GM10266 (cell line): ENCODE results near the gene LDAF1.

Experiments used
- DNase-seq: peaks from one replicate; pipeline ENCODE4 v3.0.0; 2012; ENCODE audit errors: extremely low spot score
- TF ChIP-seq, protein P1 (sequence below): IDR thresholded peaks from 2 replicates; pipeline ENCODE4 v1.5.1; 2012; ENCODE audit warnings: mild to moderate bottlenecking, low read depth; ENCODE audit not compliant: control insufficient read depth, insufficient read depth; ENCODE audit errors: missing control alignments

The LDAF1 gene

DNA sequence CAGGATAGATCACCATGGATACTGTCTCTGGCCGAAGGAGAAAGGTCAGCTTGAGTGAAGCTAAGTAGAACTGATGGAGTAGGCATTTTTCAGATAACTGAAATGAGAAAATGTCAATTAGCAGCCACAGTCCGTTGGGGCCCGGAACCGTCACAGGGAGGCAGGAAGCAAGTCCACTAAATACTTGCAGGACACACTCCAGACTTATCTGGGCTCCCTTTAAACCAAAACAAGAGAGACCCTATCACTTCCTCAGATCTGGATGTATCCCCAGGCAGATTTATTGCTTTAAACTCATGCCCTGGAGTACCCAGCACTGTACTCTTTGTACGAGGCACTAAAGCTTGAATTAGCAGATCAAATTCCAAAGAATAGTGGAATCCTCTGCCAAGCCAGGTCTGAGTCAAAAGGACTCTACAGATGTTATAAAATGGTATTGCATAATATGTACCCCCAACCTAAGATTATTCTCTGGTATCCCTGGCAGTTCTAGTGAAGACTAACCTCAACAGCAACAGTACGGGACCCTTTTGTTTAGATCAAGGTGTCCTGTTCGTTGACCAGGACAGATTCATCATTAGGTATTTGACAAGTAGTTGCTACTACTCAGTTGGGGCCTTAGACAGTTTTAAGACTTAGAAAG, 44.8 kb downstream of the LDAF1 start:
- TF ChIP-seq, protein P1, sequence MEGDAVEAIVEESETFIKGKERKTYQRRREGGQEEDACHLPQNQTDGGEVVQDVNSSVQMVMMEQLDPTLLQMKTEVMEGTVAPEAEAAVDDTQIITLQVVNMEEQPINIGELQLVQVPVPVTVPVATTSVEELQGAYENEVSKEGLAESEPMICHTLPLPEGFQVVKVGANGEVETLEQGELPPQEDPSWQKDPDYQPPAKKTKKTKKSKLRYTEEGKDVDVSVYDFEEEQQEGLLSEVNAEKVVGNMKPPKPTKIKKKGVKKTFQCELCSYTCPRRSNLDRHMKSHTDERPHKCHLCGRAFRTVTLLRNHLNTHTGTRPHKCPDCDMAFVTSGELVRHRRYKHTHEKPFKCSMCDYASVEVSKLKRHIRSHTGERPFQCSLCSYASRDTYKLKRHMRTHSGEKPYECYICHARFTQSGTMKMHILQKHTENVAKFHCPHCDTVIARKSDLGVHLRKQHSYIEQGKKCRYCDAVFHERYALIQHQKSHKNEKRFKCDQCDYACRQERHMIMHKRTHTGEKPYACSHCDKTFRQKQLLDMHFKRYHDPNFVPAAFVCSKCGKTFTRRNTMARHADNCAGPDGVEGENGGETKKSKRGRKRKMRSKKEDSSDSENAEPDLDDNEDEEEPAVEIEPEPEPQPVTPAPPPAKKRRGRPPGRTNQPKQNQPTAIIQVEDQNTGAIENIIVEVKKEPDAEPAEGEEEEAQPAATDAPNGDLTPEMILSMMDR = no peak
- DNase-seq = no peak

DNA sequence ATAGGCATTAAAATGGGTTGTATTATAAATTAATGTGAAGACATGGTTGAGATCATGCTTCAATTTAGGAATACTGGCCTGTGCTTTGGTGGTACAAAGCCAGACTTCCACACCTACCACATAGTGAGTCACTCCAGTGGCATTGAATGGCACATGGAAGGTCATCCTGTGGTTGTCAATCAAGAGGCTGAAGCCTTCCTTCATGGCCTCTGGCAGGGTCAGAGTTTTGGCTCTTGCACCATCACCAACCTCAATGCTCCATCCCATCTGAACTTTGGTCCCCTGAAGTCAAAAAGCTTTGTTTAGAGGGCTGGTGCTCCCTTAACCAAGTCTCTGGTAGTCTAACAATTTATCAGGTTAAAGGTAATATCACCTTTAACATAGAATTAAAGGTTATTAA, 46.8 kb downstream of the LDAF1 start:
- TF ChIP-seq, protein P1 = no peak
- no peak for DNase-seq

DNA sequence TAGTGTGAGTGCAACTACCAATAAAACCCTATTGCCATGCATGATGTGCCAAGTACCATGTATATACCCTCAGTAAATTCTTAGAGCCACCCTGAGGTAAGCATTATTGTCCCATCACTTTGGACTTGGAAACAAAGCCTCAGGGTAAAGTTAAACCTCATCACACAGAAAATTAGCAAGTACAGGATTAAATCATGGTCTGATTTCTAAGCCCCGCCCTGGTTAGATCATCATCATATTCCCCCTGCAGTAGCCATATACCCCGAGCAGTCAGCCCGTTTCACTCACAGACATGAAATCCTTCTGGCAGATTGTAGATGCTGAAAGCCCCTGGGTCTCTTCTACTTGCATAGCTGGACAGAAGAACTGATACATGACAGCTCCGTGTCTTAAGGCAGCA, 48.1 kb downstream of the LDAF1 start:
- no peak for DNase-seq
- TF ChIP-seq, protein P1 = no peak

DNA sequence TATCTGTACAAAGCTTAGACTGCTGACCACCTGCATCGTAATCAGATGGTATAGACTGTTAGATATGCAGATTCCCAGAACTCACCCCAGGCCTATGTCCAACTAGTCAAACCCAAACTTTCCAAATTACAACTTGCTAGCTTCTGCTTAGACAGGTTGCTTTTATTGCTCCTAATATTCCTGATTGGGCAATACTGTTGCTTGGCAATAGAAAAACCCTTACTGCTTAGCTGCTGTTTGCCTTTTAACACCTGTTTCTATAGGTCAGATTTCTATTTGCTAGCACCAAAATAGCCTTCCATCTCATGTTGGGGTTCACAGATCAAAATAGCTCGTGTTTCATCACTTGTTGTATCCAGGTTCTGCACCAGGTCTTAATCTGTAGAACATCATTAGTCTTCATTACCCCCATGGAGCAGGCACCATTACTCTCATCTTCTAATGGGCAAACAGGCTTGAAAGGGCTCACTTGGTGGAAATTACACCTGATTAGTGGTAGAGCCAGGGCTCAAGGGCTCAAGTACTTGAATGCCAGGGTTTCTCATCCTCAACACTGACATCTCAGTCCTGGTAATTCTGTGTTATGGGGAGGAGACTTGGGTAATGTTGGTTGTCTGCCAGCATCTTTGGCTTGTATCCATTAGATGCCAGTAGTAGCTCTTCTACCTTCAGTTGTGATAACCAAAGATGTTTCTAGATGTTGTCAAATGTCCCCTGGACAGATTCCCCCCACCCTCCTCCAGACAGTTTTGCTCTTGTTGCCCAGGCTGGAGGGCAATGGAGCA, 50.2 kb downstream of the LDAF1 start:
- TF ChIP-seq, protein P1 = no peak
- DNase-seq = no peak

DNA sequence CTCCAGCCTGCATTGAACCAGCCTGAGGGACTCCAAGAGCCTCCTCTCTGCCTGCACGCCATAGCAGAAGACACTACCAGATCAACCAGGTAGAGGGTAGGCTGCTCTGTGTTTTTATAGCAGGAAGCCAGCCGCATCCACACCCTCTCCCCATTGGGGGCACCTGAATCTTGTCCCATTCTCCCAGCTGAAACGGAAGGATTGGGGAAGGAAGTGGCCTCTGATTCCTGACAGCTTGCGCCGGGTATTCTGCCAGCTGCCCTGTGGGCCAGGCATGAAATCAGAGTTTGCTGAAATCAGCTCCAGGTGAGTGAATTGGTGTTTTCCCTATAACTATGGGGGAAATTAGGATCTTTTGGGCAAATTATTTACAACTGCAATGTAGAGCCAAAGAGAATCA, 53.0 kb downstream of the LDAF1 start, which contains the start of gene ZP2:
Gene ZP2 (minus strand): TSS at position 89 of the 400 bp plus-strand sequence. CDS start 27 bp downstream, at position 62.
- TF ChIP-seq, protein P1 = no peak
- no peak for DNase-seq

DNA sequence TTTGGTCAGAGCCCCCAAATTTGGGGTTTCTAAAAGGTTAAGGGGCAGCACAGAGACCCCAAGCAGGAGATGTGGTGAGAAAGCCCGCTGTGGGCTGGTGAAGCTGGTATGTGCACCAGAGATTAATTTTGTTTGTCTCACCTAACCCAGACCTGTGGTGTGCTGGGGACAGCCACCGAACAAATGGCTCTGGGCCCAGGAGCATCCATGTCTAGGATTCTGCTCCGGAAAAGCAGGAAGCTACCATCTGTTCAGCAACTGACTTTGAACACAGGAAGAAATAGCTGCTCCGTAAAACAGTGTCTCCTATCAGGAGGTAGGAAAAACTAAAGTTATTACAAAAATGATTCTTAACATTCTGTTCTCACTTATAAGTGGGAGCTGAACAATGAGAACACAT, 55.6 kb downstream of the LDAF1 start:
- DNase-seq = no peak
- TF ChIP-seq, protein P1 = no peak

DNA sequence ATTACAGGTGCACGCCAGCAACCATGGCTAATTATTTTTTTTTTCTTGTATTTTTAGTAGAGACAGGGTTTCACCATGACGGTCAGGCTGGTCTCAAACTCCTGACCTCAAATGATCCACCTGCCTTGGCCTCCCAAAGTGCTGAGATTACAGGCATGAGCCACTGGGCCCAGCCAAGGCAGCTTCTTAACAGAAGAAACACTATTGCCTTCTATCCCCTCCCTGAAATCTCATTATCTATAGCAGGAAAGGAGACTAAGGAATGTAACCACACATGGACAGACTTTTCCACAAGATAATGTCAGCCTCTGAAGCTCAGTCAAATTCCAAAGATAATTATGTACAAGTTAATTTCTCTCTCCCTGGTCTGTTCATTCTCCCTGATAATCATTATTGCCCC, 58.6 kb downstream of the LDAF1 start:
- DNase-seq = no peak
- TF ChIP-seq, protein P1 = no peak
